Calu3 (cell line): ENCODE measurements around the gene ARSG. TPM values are rescaled to one million over a fixed set of nuclear protein-coding genes. Genes with fewer than 3 reads are reported as not detected.
"Not testable (repeated sequence)": the region's sequence is repeated elsewhere in the genome, so short reads cannot be mapped to it uniquely, and the experiment has no call there.

ENCODE experiments used
- BruUV-seq: library from RNA; stranded (reverse); fragments of 400-500 nt; replicated peaks from 2 replicates; lab custom pipeline; 2021; lab: Mats Ljungman, UMichigan
- CTCF ChIA-PET: fragments of 300-600 bp; sonication (Branson Sonifier 250); formaldehyde crosslinking; loops from one replicate; lab custom pipeline; 2022; ENCODE audit warnings: antibody characterized with exemption; lab: Charles Lee
- DNase-seq: peaks from one replicate; pipeline ENCODE4 v3.0.0; 2022
- H3K27ac Mint-ChIP-seq: one replicate; pipeline ENCODE4 v1.8.0; 2022; ENCODE audit warnings: mixed read lengths; ENCODE audit not compliant: unreplicated experiment
- H3K27me3 Mint-ChIP-seq: one replicate; pipeline ENCODE4 v1.8.0; 2022; ENCODE audit warnings: mixed read lengths; ENCODE audit not compliant: unreplicated experiment
- H3K36me3 Mint-ChIP-seq: one replicate; pipeline ENCODE4 v1.8.0; 2022; ENCODE audit warnings: mild to moderate bottlenecking, moderate library complexity, mixed read lengths; ENCODE audit not compliant: insufficient read depth, unreplicated experiment
- H3K4me1 Mint-ChIP-seq: one replicate; pipeline ENCODE4 v1.8.0; 2022; ENCODE audit warnings: mild to moderate bottlenecking, low read depth, mixed read lengths; ENCODE audit not compliant: unreplicated experiment
- H3K4me3 Mint-ChIP-seq: one replicate; pipeline ENCODE4 v1.8.0; 2022; ENCODE audit warnings: mild to moderate bottlenecking, low read depth, moderate library complexity, mixed read lengths; ENCODE audit not compliant: unreplicated experiment
- H3K9me3 Mint-ChIP-seq: one replicate; pipeline ENCODE4 v1.8.0; 2022; ENCODE audit warnings: low read depth, mixed read lengths; ENCODE audit not compliant: unreplicated experiment
- CTCF ChIP-seq: fragments of 200-600 bp; IDR thresholded peaks from one replicate; pipeline ENCODE4 v1.8.0; 2022; ENCODE audit warnings: antibody characterized with exemption; ENCODE audit not compliant: unreplicated experiment
- intact Hi-C: fragments of 100-400 bp; cut with micrococcal nuclease; formaldehyde crosslinking; loops from one replicate; pipeline ENCODE4 v1.10.0; 2022; ENCODE audit not compliant: unreplicated experiment
- total RNA-seq: library from RNA; stranded (reverse); gene quantifications from 2 replicates; pipeline ENCODE4 v1.2.3, GENCODE V29; 2022

ARSG gene
- total RNA-seq, 1 experiment from 2014 or later, result 1.4 TPM

GRCh38 chr17:68329331-68329730 lies 38.0 kb downstream of the ARSG start:
- no peak for TF ChIP-seq CTCF
- Mint-ChIP-seq H3K27ac (no peak overlapping the region), H3K9me3 (no peaks in the 10 kb centered on the region), H3K4me1 (no peaks in the 10 kb centered on the region), H3K36me3 (peaks cover 5% of the 10 kb centered on the region), H3K4me3 (no peak overlapping the region), H3K27me3 (peaks cover 76% of the 10 kb centered on the region)
- CTCF ChIA-PET, result interaction anchor here (0.7 kb wide), 1 partner anchor 10 kb away, joined by 3 read pairs; no protein-coding TSS in a partner anchor
- DNase-seq, result no peak
- no TSS peak for BruUV-seq
- intact Hi-C loops, result no loop called here

- CTCF ChIA-PET, result interaction anchor here (0.9 kb wide), 1 partner anchor 17 kb away, joined by 3 read pairs; no protein-coding TSS in a partner anchor
Observed at GRCh38 chr17:68331932-68332331, 40.6 kb downstream of the ARSG start.

GRCh38 chr17:68334393-68334792 lies 43.1 kb downstream of the ARSG start:
- TF ChIP-seq CTCF, result no peak
- H3K9me3 Mint-ChIP-seq, result no peaks in the 10 kb centered on the region
- peaks cover 52% of the 10 kb centered on the region for H3K27me3 Mint-ChIP-seq
- H3K4me1 Mint-ChIP-seq, result no peaks in the 10 kb centered on the region
- H3K4me3 Mint-ChIP-seq, result no peak overlapping the region
- H3K36me3 Mint-ChIP-seq, result peaks cover 5% of the 10 kb centered on the region
- no peak overlapping the region for H3K27ac Mint-ChIP-seq
- intact Hi-C loops, result no loop called here
- no peak for DNase-seq
- CTCF ChIA-PET, result no interaction called here
- BruUV-seq, result no TSS peak

More at GRCh38 chr17:68331932-68332331, 40.6 kb downstream of the ARSG start:
- DNase-seq, H3K4me3 Mint-ChIP-seq, H3K9me3 Mint-ChIP-seq, H3K36me3 Mint-ChIP-seq, H3K27ac Mint-ChIP-seq, intact Hi-C loops, BruUV-seq, H3K4me1 Mint-ChIP-seq: not testable (repeated sequence)
- peaks cover 68% of the 10 kb centered on the region for H3K27me3 Mint-ChIP-seq

- H3K4me3 Mint-ChIP-seq, result no peak overlapping the region
- BruUV-seq, result no TSS peak
- TF ChIP-seq CTCF, result no peak
- DNase-seq, result no peak
- H3K9me3 Mint-ChIP-seq, result no peaks in the 10 kb centered on the region
- intact Hi-C loops, result no loop called here
- no peaks in the 10 kb centered on the region for H3K4me1 Mint-ChIP-seq
- CTCF ChIA-PET, result no interaction called here
- peaks cover 13% of the 10 kb centered on the region for H3K27me3 Mint-ChIP-seq
- no peaks in the 10 kb centered on the region for H3K36me3 Mint-ChIP-seq
- H3K27ac Mint-ChIP-seq, result no peak overlapping the region
Observed at GRCh38 chr17:68341482-68341881, 50.2 kb downstream of the ARSG start.

- intact Hi-C loops, result no loop called here
- CTCF ChIA-PET, result interaction anchor here (1.5 kb wide), 1 partner anchor 11 kb away, joined by 3 read pairs; no protein-coding TSS in a partner anchor
- Mint-ChIP-seq H3K4me1 (no peaks in the 10 kb centered on the region), H3K27ac (no peak overlapping the region), H3K9me3 (no peaks in the 10 kb centered on the region), H3K27me3 (peaks cover 15% of the 10 kb centered on the region), H3K36me3 (no peaks in the 10 kb centered on the region), H3K4me3 (no peak overlapping the region)
- DNase-seq, result no peak
- BruUV-seq, result no TSS peak
- no peak for TF ChIP-seq CTCF
Observed at GRCh38 chr17:68343976-68344375, 52.7 kb downstream of the ARSG start.
